Measurements from ENCODE around the gene RYR1.

DNA sequence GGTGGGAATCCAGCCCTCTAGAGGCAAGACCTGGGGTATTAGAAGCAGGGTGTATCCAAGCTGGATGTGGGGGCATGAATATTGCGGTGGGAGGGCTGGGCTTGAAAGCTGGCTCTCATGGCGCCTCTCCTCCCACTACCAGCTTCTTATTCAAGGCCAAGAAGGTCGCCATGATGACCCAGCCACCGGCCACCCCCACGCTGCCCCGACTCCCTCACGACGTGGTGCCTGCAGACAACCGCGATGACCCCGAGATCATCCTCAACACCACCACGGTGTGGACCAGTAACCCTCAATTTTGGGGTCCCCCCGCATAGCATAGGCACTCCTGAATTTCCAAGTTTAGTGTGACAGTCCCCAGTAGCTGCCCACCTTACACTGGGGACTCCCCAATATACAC is 41.7 kb downstream of the RYR1 start:
- TF ChIP-seq, protein P1, sequence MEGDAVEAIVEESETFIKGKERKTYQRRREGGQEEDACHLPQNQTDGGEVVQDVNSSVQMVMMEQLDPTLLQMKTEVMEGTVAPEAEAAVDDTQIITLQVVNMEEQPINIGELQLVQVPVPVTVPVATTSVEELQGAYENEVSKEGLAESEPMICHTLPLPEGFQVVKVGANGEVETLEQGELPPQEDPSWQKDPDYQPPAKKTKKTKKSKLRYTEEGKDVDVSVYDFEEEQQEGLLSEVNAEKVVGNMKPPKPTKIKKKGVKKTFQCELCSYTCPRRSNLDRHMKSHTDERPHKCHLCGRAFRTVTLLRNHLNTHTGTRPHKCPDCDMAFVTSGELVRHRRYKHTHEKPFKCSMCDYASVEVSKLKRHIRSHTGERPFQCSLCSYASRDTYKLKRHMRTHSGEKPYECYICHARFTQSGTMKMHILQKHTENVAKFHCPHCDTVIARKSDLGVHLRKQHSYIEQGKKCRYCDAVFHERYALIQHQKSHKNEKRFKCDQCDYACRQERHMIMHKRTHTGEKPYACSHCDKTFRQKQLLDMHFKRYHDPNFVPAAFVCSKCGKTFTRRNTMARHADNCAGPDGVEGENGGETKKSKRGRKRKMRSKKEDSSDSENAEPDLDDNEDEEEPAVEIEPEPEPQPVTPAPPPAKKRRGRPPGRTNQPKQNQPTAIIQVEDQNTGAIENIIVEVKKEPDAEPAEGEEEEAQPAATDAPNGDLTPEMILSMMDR (IDR thresholded peaks at IDR 0.05): no peak
- TF ChIP-seq EP300 (IDR thresholded peaks at IDR 0.05; ENCODE audit: low read depth): no peak
- TF ChIP-seq POLR2A (IDR thresholded peaks at IDR 0.05): no peak
- no peak for TF ChIP-seq POLR2AphosphoS5 (IDR thresholded peaks at IDR 0.05)

All from transverse colon (tissue), 4 donors.